GM12878 (cell line): ENCODE data around the gene ZXDA. TPM values are rescaled to one million over a fixed set of nuclear protein-coding genes. Genes with fewer than 3 reads are reported as not detected.

ENCODE experiments used
- ATAC-seq: fragments of 200-7000 bp; cut with Tn5 transposase; 3 replicates; pipeline ENCODE4 v1.9.1; 2020; ENCODE audit warnings: mild to moderate bottlenecking, moderate library complexity
- BruUV-seq: library from RNA; stranded (reverse); fragments of 400-500 nt; replicated peaks from 2 replicates; lab custom pipeline; 2021; lab: Mats Ljungman, UMichigan
- CTCF ChIA-PET: fragments of 300-600 bp; sonication (Branson Sonifier 250); formaldehyde crosslinking; extraction: SDS; loops from one replicate; lab custom pipeline; 2021; ENCODE audit warnings: inconsistent platforms; lab: Yijun Ruan, JAX
- POLR2A ChIA-PET: fragments of 350-600 bp; formaldehyde crosslinking; extraction: SDS; loops from one replicate; lab custom pipeline; 2021; ENCODE audit warnings: inconsistent platforms; lab: Charles Lee
- RAD21 ChIA-PET: fragments of 300-600 bp; sonication (Branson Sonifier 250); formaldehyde crosslinking; loops from one replicate; lab custom pipeline; 2023; ENCODE audit warnings: antibody characterized with exemption; ENCODE audit not compliant: unreplicated experiment; lab: Charles Lee
- SMC1A ChIA-PET: fragments of 300-600 bp; sonication (Branson Sonifier 250); formaldehyde crosslinking; loops from one replicate; lab custom pipeline; 2023; ENCODE audit not compliant: unreplicated experiment, uncharacterized antibody; lab: Charles Lee
- DNase-seq: peaks from one replicate; pipeline ENCODE4 v3.0.0-alpha.2; 2011; ENCODE audit warnings: low read depth, low spot score
- FAIRE-seq: peaks from 3 replicates; lab custom pipeline; 2011; peaks lifted over from hg19 to GRCh38; lab: Jason Lieb, UNC
- H2AFZ ChIP-seq: 2 replicates; pipeline ENCODE4 v1.6.0; 2011; ENCODE audit warnings: low read depth, low read length, control low read depth; ENCODE audit not compliant: control insufficient read depth
- H3K27ac ChIP-seq: 2 replicates; pipeline ENCODE4 v1.5.1; 2011; ENCODE audit warnings: control low read depth; ENCODE audit not compliant: control insufficient read depth, insufficient read depth
- H3K27me3 ChIP-seq, 2 experiments: replicated peaks in 1 of 2; 2 replicates each; pipeline versions ENCODE4 v1.6.0 to v1.6.1; 2011; ENCODE audit warnings: low read length in 1 of 2; ENCODE audit not compliant: control insufficient read depth in 2 of 2, insufficient read depth in 2 of 2
- H3K36me3 ChIP-seq, 2 experiments: 2 replicates each; pipeline ENCODE4 v1.5.1; 2011; ENCODE audit warnings: low read length in 1 of 2; ENCODE audit not compliant: control insufficient read depth in 2 of 2, insufficient read depth in 2 of 2
- H3K4me1 ChIP-seq: 2 replicates; pipeline ENCODE4 v1.6.1; 2011; ENCODE audit warnings: mild to moderate bottlenecking, low read length, moderate library complexity, mixed read lengths; ENCODE audit not compliant: control insufficient read depth, insufficient read depth
- H3K4me2 ChIP-seq: 2 replicates; pipeline ENCODE4 v1.6.0; 2011; ENCODE audit warnings: control low read depth; ENCODE audit not compliant: control insufficient read depth, insufficient read depth
- H3K4me3 ChIP-seq: fragments of 200-600 bp; sonication (generic); 2 replicates; pipeline ENCODE4 v1.5.1; 2016
- H3K79me2 ChIP-seq: 2 replicates; pipeline ENCODE4 v1.6.0; 2011; ENCODE audit warnings: low read length; ENCODE audit not compliant: control insufficient read depth, insufficient read depth
- H3K9ac ChIP-seq: 2 replicates; pipeline ENCODE4 v1.8.0; 2011; ENCODE audit warnings: low read length, control low read depth, mixed read lengths; ENCODE audit not compliant: control insufficient read depth, insufficient read depth
- H3K9me3 ChIP-seq: replicated peaks from 3 replicates; pipeline ENCODE4 v1.5.1; 2011; ENCODE audit warnings: mild to moderate bottlenecking, low read length; ENCODE audit not compliant: control insufficient read depth, insufficient read depth
- H4K20me1 ChIP-seq: 2 replicates; pipeline ENCODE4 v1.6.0; 2011; ENCODE audit not compliant: control insufficient read depth, insufficient read depth
- NR2C1 ChIP-seq: fragments of 450-650 bp; IDR thresholded peaks from 2 replicates; pipeline ENCODE4 v1.6.1; 2017; ENCODE audit warnings: antibody characterized with exemption, mild to moderate bottlenecking, moderate library complexity
- PAX8 ChIP-seq: fragments of 450-650 bp; IDR thresholded peaks from 2 replicates; pipeline ENCODE4 v1.6.1; 2017; ENCODE audit warnings: mild to moderate bottlenecking, moderate library complexity
- POLR2A ChIP-seq: IDR thresholded peaks from 2 replicates; pipeline ENCODE4 v1.6.1; 2011; ENCODE audit warnings: low read depth, mild to moderate bottlenecking, low read length
- SPI1 ChIP-seq: IDR thresholded peaks from 2 replicates; pipeline ENCODE4 v1.6.1; 2011; ENCODE audit warnings: low read depth, mild to moderate bottlenecking, low read length, moderate library complexity, borderline replicate concordance; ENCODE audit not compliant: insufficient read depth
- TARDBP ChIP-seq: IDR thresholded peaks from 2 replicates; pipeline ENCODE4 v1.6.1; 2016; ENCODE audit warnings: borderline replicate concordance
- WGBS: methylation state at CpG from one replicate; pipeline ENCODE4 v1.1.6; 2016; ENCODE audit warnings: low lambda C conversion rate; ENCODE audit not compliant: insufficient replicate concordance, insufficient coverage; ENCODE audit errors: missing lambda C conversion rate; 5-methylcytosine and 5-hydroxymethylcytosine counted together
- in situ Hi-C: fragments of 300-500 bp; cut with MboI; formaldehyde crosslinking; loops from 9 replicates; pipeline ENCODE4 v1.14.3; 2018; ENCODE audit warnings: mixed read lengths
- intact Hi-C: fragments of 100-400 bp; cut with micrococcal nuclease; formaldehyde crosslinking; loops from one replicate; pipeline ENCODE4 v1.14.2; 2022; ENCODE audit not compliant: unreplicated experiment
- polyA plus RNA-seq, 11 experiments: library from polyadenylated mRNA; depleted of rRNA in 4 of 11; unstranded in 6 of 11; stranded (reverse) in 5 of 11; fragments of >200 nt; fragmentation: Nextera tagmentation in 4 of 11; fragmentation: Illumina TruSeq in 1 of 11; extraction: Ambion mirVana in 4 of 11; extraction: Trizol in 1 of 11; gene quantifications; 1 replicate in 1 of 11; 2 replicates in 10 of 11; pipeline versions ENCODE4 v1.2.1 to v1.2.3, GENCODE V29; 2011 to 2016; ENCODE audit warnings: inconsistent platforms in 2 of 11, missing spikeins in 2 of 11, low read depth in 1 of 11
- total RNA-seq, 4 experiments: library from RNA; depleted of rRNA in 3 of 4; stranded (reverse); fragments of >200 nt in 3 of 4; fragmentation: Illumina TruSeq in 1 of 4; extraction: Trizol in 1 of 4; gene quantifications; 2 replicates each; pipeline versions ENCODE4 v1.2.1 to v1.2.3, GENCODE V29; 2013 to 2021

The ZXDA gene
- total and polyA plus RNA-seq, 10 of the 15 experiments (the other 5 are each of a cell fraction or from before 2014, with no cell fraction given): 0.10 to 2.8 (median 0.99) TPM

DNA sequence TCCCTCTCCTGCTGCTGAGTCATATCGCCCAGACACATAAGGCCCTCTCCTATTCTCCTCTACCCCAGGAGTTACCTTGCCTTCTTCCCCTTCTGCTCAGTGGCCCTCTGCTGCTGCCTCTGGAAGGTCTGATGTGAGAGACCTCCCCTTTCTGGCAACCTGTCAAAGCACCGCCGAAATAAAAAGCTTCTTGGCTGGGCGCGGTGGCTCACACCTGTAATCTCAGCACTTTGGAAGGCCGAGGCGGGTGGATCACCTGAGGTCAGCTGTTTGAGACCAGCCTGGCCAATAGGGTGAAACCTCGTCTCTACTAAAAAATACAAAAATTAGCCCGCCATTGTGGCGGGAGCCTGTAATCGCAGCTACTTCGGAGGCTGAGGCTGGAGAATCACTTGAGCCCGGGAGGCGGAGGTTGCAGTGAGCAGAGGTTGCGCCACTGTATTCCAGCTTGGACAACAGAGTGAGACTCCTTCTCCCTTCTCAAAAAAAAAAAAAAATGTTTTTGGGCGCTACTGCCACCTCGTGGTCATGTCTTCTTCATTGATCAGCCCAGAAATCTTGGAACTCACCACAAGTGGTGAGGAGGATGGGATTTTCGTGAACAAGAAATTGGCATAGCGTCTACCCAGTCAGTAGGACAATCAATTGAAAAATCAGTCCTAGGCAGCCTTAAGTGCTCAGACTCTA is 8.6 kb upstream of the ZXDA start (continued):
- TF ChIP-seq TARDBP: no peak
- TF ChIP-seq POLR2A: no peak

GRCh38 chrX:57915680-57916079 is 5.4 kb upstream of the ZXDA start:
- Histone ChIP-seq H3K9ac (no peak overlapping the region), H3K79me2 (no peaks in the 10 kb centered on the region), H4K20me1 (no peaks in the 10 kb centered on the region), H3K4me3 (no peak overlapping the region), H3K27ac (no peak overlapping the region), H3K4me2 (no peak overlapping the region), H2AFZ (no peak overlapping the region), H3K4me1 (no peaks in the 10 kb centered on the region), H3K9me3 (no peaks in the 10 kb centered on the region), H3K27me3 (no peaks in the 10 kb centered on the region), H3K36me3 (no peaks in the 10 kb centered on the region)
- ATAC-seq (no peak), FAIRE-seq (no peak), DNase-seq (no peak)
- intact Hi-C loops: no loop called here
- in situ Hi-C loops: loop anchor here (25.0 kb wide), 3 partner anchors 928 to 1353 kb away; partner anchors contain the start of genes SPIN3 and UBQLN2
- RAD21 ChIA-PET: no interaction called here
- CTCF ChIA-PET: interaction anchor here (1.2 to 1.6 kb wide), 2 partner anchors 94 to 95 kb away, joined by 3 read pairs; no protein-coding TSS in a partner anchor
- POLR2A ChIA-PET: no interaction called here
- 26% methylated on average over 5 of the region's 5 CpGs for WGBS
- BruUV-seq: no TSS peak
- SMC1A ChIA-PET: interaction anchor here (1.0 kb wide), 1 partner anchor 12 kb away, joined by 3 read pairs; no protein-coding TSS in a partner anchor
- TF ChIP-seq PAX8 (no peak), NR2C1 (peak; percentile 32; the same call in 1 of the 2 replicates), SPI1 (peak; percentile 71)
